Ecto neural progenitor cell (in vitro differentiated cells): ENCODE results near the gene RNF168.
"Not testable (repeated sequence)": the region's sequence is repeated elsewhere in the genome, so short reads cannot be mapped to it uniquely, and the experiment has no call there.

Experiments
- DNase-seq: peaks from one replicate; pipeline ENCODE4 v3.0.0-alpha.2; 2018; ENCODE audit warnings: low spot score

Gene RNF168

GRCh38 chr3:196463804-196464203 is 39.8 kb downstream of the RNF168 start:
- no peak for DNase-seq

- DNase-seq = no peak
Measured at GRCh38 chr3:196463478-196463756, 40.2 kb downstream of the RNF168 start.

GRCh38 chr3:196462680-196463477 is 40.7 kb downstream of the RNF168 start:
- DNase-seq = not testable (repeated sequence)

- no peak for DNase-seq
Measured at GRCh38 chr3:196458063-196458462, 45.5 kb downstream of the RNF168 start.

- DNase-seq = not testable (repeated sequence)
Measured at GRCh38 chr3:196457470-196457869, 46.1 kb downstream of the RNF168 start.

GRCh38 chr3:196454935-196455334 is 48.6 kb downstream of the RNF168 start:
- DNase-seq = no peak

- not testable (repeated sequence) for DNase-seq
Measured at GRCh38 chr3:196445391-196445790, 58.2 kb downstream of the RNF168 start.

DNA sequence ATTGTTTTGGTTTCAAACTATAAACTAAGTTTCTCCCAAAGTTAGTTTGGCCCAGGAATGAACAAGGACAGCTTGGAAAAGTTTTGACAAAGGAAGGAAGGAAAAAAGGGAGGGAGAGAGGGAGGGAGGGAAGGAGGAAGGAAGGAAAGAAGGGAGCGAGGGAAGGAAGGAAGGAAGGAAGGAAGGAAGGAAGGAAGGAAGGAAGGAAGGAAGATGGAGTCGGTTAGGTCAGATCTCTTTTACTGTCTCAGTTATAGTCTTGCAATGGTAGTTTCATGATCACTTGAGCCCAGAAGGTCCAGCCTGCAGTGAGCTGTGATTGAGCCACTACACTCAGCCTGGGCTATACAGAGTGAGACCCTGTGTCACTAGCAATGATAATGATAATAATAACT is 59.1 kb downstream of the RNF168 start:
- no peak for DNase-seq

- DNase-seq = no peak
Measured at GRCh38 chr3:196440696-196441095, 62.9 kb downstream of the RNF168 start.

GRCh38 chr3:196440041-196440537 is 63.5 kb downstream of the RNF168 start:
- no peak for DNase-seq

DNA sequence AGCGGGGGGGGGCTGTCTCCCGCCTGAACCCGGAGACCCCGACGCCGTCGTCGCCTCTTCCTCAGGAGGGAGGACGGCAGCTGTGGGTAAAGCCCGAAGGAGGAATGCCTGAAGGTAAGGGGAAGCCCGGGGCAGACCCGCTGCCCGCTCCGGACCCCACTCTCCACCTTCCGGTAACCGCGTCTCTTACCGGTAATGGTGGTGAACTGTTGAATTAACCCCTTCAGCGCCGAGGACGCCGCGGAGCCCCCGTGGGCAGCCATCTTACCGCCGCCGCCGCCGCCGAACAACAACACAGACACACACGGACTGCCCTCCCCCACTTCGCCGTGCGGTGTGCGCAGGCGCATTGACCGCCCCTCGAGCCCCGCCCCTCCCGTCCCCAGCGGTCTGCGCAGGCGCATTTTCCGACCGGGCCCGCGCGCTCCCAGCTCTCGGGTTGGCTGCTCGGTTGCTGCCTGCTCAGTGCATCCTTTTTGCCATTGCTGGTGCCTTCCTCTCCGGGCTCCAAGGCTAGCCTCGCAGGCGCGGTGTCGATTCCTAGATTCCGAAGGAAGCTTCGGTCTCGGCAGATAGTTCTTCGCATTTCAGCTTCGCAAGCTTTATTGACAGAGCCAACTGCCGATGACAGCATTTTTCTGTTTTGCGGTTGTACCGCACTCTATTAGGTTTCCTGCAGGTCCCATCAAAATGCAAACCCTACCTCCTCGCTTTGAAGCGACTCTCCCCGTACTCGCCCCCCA is 71.3 kb downstream of the RNF168 start, which contains the start of gene UBXN7:
UBXN7 (minus strand) TSS at position 291 of the 743 bp plus-strand sequence; CDS start at position 263, 28 bp downstream.
- DNase-seq = peak; percentile 99

DNA sequence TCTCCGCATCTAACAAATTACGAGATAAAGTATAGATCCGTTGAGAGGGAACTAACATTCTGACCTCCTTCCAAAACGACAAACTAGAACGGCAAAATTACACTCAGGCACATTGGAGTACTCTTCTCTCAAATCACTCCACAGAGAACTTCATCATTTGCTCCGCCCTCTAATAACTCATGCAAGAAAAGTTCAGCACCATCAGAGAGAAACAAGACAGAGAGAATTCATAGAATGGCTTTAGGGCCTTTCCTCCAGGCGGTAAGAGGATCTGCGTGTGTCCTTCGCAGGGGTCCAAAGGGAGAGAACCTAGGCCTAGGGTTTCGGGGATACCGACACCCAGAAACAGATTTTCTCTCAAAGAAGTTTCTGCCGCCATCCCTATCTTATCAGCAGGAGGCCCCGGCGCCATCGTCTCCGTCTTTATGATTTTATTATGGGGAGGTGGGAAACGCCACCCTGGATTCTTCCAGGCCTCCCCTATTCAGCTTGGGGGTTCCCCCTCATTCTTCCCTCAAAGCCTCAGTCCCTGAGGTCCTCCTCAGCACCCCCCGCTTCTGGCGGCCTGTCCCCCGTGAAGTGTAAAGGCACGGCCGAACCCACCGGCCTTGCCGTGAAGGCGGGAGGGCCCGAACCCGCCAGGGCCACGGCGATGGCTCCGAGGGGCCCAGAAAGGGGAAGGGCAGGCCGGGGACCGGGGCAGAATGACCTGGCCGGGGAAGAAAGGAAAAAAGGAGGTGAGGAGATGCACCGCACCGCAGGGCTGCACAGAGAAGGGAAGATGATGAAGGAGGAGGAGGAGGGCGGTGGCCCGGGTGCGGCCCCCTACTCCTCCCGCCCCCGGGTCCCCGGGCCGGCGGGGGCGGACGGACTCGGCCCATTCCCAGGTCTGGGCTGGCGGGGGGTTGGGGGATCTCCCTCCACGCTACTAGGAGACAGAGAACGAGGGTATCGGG is 72.1 kb downstream of the RNF168 start:
- DNase-seq = no peak

- no peak for DNase-seq
Measured at GRCh38 chr3:196428041-196428440, 75.5 kb downstream of the RNF168 start.

- not testable (repeated sequence) for DNase-seq
Measured at GRCh38 chr3:196424421-196424820, 79.1 kb downstream of the RNF168 start.

DNA sequence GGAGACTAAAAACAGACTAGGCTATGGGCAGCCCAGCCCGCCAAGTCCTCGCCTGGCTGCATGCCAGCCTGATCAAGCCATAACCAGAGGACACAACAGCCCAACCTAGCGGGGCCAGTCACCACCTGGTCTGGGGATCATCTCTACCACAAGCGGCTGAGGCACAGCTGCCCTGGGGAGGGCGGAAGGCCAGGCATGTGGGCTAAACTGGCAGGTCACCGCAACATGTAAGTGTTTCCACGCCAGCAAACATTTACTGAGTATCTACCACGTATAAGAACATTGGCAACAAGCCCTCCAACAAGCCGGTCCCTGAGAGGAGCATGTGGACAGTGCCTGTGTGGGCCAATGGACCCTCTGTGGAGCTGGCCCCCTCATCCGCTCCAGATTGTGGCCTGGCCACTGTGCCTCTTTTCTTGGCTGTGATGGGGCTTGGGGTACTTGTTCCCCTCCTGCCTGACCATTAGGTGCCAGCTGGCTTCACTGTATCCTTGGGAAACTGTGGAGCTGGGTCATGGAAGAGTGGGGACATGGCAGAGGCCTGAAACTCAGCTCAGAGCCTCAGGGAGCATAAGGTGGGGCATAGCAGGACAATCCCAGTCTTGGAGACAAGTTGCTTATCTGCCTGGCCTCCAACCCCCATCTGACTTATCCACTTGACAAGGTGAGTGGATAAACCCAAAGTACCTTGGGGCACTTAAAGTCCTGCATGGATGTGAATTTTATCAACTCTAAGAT is 80.4 kb downstream of the RNF168 start:
- no peak for DNase-seq

DNA sequence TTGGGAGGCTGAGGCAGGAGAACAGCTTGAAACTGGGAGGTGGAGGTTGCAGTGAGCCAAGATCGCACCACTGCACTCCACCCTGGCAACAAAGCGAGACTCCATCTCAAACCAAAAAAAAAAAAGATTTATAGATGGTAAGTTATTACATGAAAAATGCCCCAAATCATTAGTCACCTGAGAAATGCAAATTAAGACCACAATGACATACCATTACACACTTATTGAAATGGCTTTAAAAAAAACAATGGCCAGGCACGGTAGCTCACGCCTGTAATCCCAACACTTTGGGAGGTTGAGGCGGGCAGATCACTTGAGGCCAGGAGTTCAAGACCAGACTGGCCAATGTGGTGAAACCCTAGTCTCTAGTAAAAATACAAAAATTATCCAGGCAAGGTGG is 81.9 kb downstream of the RNF168 start:
- DNase-seq = not testable (repeated sequence)

- no peak for DNase-seq
Measured at GRCh38 chr3:196419386-196419785, 84.2 kb downstream of the RNF168 start.
